GM18870 (cell line): ENCODE measurements around the gene TH.

Source experiments
- ATAC-seq: cut with Tn5 transposase; IDR thresholded peaks from one replicate; pipeline ENCODE4 v1.9.1; 2021; ENCODE audit warnings: moderate library complexity; ENCODE audit not compliant: unreplicated experiment

Gene TH

GRCh38 chr11:2209370-2209801 is 37.8 kb upstream of the TH start:
- ATAC-seq = no peak

- ATAC-seq = no peak
Observed at GRCh38 chr11:2208691-2209369, 37.2 kb upstream of the TH start.

GRCh38 chr11:2207773-2208621 is 36.4 kb upstream of the TH start:
- ATAC-seq = no peak

- ATAC-seq = no peak
Observed at GRCh38 chr11:2207212-2207611, 35.6 kb upstream of the TH start.

GRCh38 chr11:2205981-2206690 is 34.5 kb upstream of the TH start:
- ATAC-seq = no peak

- ATAC-seq = no peak
Observed at GRCh38 chr11:2205214-2205720, 33.7 kb upstream of the TH start.

GRCh38 chr11:2204361-2205213 is 33.0 kb upstream of the TH start:
- ATAC-seq = no peak

- no peak for ATAC-seq
Observed at GRCh38 chr11:2203440-2204259, 32.0 kb upstream of the TH start.

- ATAC-seq = no peak
Observed at GRCh38 chr11:2202900-2203439, 31.4 kb upstream of the TH start.

GRCh38 chr11:2202071-2202899 is 30.7 kb upstream of the TH start:
- ATAC-seq = no peak

- ATAC-seq = no peak
Observed at GRCh38 chr11:2201542-2201941, 29.9 kb upstream of the TH start.

GRCh38 chr11:2200957-2201519 is 29.4 kb upstream of the TH start:
- no peak for ATAC-seq

GRCh38 chr11:2200536-2200935 is 28.9 kb upstream of the TH start:
- no peak for ATAC-seq

- ATAC-seq = no peak
Observed at GRCh38 chr11:2199466-2200341, 28.1 kb upstream of the TH start.

- ATAC-seq = no peak
Observed at GRCh38 chr11:2198621-2199365, 27.2 kb upstream of the TH start.

GRCh38 chr11:2197771-2198520 is 26.3 kb upstream of the TH start:
- ATAC-seq = no peak
